ENCODE results near the gene MYO1E. TPM values are rescaled to one million over a fixed set of nuclear protein-coding genes. Genes with fewer than 3 reads are reported as not detected.

The MYO1E gene
- total and polyA plus RNA-seq, 2 of the 4 experiments (the other 2 are of a cell fraction), result 13.4 to 37.3 TPM

- Histone ChIP-seq H2BK15ac (ENCODE audit: low read depth, low read length) (no peak overlapping the region), H4K5ac (ENCODE audit: low read depth, low read length) (no peak overlapping the region), H3K9ac (ENCODE audit: low read depth, low read length) (no peak overlapping the region), H4K8ac (ENCODE audit: low read depth in 2 of 2, low read length in 2 of 2) (no peak overlapping the region), H4K91ac (ENCODE audit: insufficient read depth, low read depth, low read length) (no peak overlapping the region), H2BK20ac (ENCODE audit: low read depth, low read length) (no peak overlapping the region), H3K9me3 (ENCODE audit: control insufficient read depth, insufficient read depth, low read length) (no peaks in the 10 kb centered on the region), H2AFZ (replicated peaks; ENCODE audit: low read length, poor library complexity) (no peak overlapping the region), H3K14ac (replicated peaks; ENCODE audit: low read depth, low read length) (peak overlapping the region; percentile 42; the same call in 1 of the 2 replicates), H3K4me1 (ENCODE audit: control insufficient read depth, insufficient read depth, low read length) (peaks cover 7% of the 10 kb centered on the region), H3K23ac (ENCODE audit: low read depth, low read length) (peak overlapping the region; percentile 30; the same call in 1 of the 2 replicates), H4K20me1 (ENCODE audit: insufficient read depth, low read length) (peaks cover 35% of the 10 kb centered on the region), H3K18ac (ENCODE audit: low read depth, low read length) (no peak overlapping the region), H3K27me3 (ENCODE audit: control insufficient read depth, insufficient read depth, low read length) (no peaks in the 10 kb centered on the region), H3K9me1 (ENCODE audit: insufficient read depth, low read length) (peaks cover 10% of the 10 kb centered on the region), H3K56ac (ENCODE audit: extremely low read depth, insufficient read depth, low read length) (no peak overlapping the region), H3K27ac (ENCODE audit: insufficient read depth, low read length) (no peak overlapping the region), H2BK5ac (ENCODE audit: low read depth, low read length, poor library complexity, severe bottlenecking) (no peak overlapping the region), H3K79me1 (ENCODE audit: low read depth in 1 of 2, low read length in 2 of 2) (peaks cover 20 to 61% of the 10 kb centered on the region in 2 experiments; a peak in 3 of 4 replicates), H2AK5ac (ENCODE audit: low read depth, low read length) (0 out of 2 replicates have a peak overlapping the region, but pooled peaks have one; percentile 16), H3K36me3 (ENCODE audit: control insufficient read depth, insufficient read depth, low read length) (peaks cover 1% of the 10 kb centered on the region; the same call in 1 of the 2 replicates), H2BK120ac (ENCODE audit: low read depth, low read length) (no peak overlapping the region), H2AK9ac (replicated peaks; ENCODE audit: low read depth, low read length, poor library complexity) (no peak overlapping the region), H3K4me3 (ENCODE audit: insufficient read depth, low read depth, low read length) (no peak overlapping the region), H3K4me2 (ENCODE audit: low read depth, low read length) (no peak overlapping the region), H3K4ac (ENCODE audit: low read depth, low read length) (no peak overlapping the region)
- no TSS peak for BruUV-seq (replicated peaks)
- in situ Hi-C loops (cut with MboI; ENCODE audit: low sequenced_read_pairs) (no loop called here), dilution Hi-C loops (cut with HindIII; ENCODE audit: low sequenced_read_pairs, unreplicated experiment) (no loop called here), intact Hi-C loops (cut with micrococcal nuclease) (no loop called here)
- ChIA-PET POLR2A (ENCODE audit: unreplicated experiment) (no interaction called here), CTCF (interaction anchor here (0.5 to 1.0 kb wide), 3 partner anchors 16 to 114 kb away, joined by 3 to 4 read pairs (median 3); no protein-coding TSS in a partner anchor)
- ATAC-seq (ENCODE audit: low read depth) (peak; percentile 40; the same call in 1 of the 2 replicates), DNase-seq (no peak)
- TF ChIP-seq RCOR1 (IDR thresholded peaks at IDR 0.05; ENCODE audit: insufficient replicate concordance, low read length), result no peak
- no CpG with 5 or more reads among the region's 2 CpGs for WGBS, 2 experiments (ENCODE audit: extremely low coverage in 2 of 2, insufficient read length in 1 of 2)
Observed at GRCh38 chr15:59360896-59361295, 11.8 kb downstream of the MYO1E start.

Data from IMR-90 (cell line).